GM21717 (cell line): ENCODE data around the gene HLX.

ENCODE experiments used
- ATAC-seq: cut with Tn5 transposase; IDR thresholded peaks from one replicate; pipeline ENCODE4 v1.9.1; 2021; ENCODE audit warnings: mild to moderate bottlenecking, moderate library complexity; ENCODE audit not compliant: unreplicated experiment

HLX gene

DNA sequence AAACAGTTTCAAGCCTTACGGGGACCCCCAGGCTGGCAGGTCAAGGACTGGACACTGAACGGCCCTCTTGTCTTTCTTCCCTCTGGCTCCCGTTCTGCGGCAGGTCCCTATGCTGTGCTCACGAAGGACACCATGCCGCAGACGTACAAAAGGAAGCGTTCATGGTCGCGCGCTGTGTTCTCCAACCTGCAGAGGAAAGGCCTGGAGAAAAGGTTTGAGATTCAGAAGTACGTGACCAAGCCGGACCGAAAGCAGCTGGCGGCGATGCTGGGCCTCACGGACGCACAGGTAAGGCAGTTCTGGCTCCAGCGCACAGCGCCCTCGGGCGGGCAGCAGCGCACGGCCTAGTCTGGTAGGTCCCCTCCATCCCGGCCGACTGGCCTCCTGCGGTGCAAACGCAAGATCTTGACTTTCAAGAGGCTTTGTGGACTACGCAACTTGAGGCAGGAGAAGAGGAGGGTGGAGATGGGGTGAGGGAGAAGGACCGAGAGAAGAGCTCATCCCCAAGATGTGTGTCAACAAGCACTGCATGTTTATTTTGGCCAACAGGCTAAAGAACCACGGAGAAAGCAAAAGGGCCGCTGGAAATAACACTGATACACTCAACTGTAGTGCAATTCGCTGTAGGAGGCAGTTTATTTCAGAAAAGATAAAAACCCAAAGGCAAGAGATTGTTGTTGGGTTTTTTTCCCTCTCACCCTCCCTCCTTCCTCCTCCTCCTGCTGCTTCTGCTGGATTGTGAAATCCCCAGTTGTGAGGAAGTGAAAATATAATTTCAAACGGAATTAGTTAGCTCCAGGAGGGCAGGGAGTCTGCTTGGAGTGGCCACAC is 3.0 kb downstream of the HLX start:
- no peak for ATAC-seq

DNA sequence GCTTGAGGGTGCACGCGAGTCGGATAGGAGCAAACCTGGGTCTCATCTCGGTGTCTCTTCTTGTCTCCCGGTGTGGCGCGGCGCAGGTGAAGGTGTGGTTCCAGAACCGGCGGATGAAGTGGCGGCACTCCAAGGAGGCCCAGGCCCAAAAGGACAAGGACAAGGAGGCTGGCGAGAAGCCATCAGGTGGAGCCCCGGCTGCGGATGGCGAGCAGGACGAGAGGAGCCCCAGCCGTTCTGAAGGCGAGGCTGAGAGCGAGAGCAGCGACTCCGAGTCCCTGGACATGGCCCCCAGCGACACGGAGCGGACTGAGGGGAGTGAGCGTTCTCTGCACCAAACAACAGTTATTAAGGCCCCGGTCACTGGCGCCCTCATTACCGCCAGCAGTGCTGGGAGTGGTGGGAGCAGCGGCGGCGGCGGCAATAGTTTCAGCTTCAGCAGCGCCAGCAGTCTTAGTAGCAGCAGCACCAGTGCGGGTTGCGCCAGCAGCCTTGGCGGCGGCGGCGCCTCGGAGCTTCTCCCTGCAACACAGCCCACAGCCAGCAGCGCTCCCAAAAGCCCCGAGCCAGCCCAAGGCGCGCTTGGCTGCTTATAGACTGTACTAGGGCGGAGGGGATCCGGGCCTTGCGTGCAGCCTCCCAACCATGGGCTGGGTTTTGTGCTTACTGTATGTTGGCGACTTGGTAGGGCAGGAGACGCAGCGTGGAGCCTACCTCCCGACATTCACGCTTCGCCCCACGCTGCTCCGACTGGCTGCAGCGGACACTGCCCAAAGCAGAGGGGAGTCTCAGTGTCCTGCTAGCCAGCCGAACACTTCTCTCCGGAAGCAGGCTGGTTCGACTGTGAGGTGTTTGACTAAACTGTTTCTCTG is 5.1 kb downstream of the HLX start:
- no peak for ATAC-seq

DNA sequence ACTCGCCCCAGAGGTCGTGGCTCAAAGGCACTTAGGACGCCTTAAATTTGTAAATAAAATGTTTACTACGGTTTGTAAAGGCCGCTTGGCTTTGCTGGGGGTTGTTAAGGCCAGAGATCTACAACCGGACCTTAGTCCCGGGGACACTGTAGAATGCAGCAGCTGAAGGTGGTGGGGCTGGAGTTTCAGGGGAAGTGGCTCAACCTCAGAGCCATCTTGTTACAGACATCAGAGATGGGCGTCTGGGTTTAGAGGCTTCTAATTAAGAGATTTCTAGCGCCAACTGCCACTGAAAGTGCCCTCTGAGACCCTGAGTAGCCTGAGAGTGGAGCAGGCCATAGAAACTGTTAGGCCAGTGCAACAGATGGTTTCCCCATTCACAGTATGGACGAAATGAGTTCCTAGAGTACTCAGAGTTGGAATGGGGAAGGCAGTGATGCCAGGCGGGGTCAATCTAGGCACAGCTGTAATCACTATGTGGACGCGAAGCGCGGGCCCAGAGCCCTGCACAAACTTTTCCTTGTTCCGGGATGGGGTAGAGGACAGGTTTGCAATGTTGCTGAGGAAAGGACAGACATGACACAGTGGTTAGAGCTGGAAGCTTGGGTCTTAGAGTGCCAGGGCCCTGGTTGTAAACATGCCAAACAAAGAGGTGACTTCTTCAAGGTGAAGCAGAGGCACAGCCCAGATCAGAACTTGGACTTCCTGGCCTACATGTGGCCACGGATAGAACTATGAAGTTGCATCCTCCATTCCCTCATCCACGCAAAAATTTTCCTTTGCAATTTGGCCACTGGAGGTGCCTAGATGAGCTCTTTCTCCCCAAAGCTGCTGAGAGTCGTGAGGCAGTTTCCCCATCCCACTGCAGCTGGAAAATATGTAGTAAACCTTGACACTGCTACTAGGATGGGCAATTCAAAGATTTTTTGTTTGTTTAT is 6.0 kb downstream of the HLX start:
- ATAC-seq, result no peak

DNA sequence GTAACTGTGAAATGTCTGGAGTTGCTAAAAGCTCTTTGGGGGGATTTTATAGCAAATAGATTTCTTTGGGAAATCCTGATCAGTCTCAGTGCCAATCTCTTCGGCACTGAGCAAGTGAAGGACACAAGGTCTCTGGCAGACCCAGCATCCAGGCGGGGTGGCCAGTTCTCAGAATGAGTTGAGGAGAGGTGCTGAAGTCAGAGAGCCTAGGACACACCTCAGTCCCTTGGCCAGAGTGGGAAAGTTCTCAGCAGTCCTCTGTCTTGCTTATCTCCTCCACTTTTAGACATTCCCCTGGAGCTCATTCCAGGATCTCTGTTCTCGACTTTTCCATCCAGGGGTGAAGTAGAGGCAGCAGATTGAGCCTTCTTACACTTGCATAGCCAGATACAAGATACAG is 6.7 kb downstream of the HLX start:
- ATAC-seq, result no peak

DNA sequence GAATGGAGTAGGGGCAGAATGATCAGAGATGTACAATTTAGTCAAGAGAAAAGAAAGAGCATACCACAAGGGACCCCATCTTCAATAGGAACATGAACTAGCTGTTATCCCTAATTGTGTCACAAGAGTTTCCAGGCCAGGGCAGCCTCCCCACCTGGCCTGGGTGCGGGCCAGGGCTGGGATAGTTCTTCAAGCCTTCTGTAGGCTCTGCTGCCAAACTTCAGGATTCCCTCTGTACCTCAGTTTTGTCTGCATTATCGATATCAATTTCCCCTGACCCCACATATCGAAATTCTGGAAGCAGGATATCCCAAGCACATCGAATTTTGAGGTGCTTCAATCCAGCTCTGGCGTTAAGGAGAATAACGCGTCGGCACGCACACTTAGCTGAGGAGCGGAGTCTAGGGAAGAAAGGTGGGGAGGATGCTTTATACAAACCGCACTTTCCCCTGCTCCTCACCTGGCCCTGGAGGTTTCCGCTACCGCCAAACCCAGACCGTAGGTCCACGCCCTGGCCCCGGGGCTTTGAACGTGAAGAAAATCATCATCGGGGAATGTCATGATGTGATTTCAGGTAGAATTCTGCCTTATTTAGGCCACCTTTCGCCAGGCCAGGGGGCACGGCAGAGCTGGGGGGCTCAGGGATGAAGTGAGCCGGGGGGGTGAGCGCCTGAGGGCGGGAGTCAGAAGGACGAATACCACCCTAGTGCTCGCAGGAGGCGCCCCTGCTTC is 7.4 kb downstream of the HLX start:
- ATAC-seq, result no peak

DNA sequence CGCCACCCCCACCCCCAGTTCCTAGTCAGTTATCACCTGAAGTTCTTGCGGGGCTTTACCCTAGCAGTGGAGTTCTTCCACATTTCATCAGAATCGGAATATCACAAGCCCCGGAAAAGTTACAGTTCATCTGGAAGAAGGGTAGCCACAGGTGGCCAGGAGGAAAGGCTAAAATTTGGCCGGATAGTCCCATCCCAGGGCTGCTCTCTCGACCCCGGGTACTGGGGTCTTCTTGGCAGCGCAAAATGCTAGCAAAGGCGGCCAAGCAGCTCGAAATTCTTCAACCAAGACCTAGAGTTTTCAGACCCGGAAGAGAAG is 7.9 kb downstream of the HLX start:
- no peak for ATAC-seq

DNA sequence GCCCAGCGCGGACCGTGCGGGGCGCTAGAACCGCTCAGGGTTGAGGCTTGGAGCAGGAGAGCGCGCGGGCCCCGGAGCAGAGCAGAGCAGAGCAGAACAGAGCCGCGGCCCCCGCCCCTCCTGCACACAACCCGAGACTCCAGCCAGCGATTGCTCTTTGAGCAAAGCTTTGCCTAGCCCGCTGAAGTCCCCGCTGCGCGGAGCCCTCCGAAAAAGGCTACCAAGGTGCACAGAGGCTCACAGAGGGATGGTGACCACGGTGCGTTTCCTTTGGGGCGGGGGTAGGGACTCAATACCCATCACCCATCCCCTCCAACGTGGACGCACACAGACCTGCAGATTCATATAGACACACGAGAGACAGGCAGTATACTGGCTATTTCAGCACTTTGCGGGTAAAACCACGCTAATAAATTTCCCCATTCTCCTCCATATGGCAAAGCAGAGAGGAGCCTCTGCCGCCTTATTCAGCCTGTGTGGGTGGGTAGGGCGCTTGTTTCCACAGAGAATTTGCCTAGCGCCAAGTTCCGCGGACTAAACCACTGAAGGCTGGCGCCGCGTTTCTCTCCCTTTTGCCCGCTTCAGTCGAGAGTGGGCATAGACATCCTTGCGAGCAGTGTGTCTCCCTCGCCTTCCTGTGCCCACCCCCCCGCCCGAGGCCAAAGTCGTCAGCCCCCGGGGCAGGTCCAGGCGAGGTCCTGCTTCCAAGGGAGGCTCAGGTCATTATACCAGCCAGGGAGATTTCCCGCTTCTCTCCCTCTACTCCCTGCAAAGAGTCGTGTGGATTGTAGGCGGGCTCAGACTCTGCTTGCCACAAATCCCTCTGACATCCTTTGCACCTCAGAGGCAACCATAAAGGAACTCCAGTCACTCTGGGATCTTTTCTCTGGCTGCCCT is 8.5 kb downstream of the HLX start:
- no peak for ATAC-seq

DNA sequence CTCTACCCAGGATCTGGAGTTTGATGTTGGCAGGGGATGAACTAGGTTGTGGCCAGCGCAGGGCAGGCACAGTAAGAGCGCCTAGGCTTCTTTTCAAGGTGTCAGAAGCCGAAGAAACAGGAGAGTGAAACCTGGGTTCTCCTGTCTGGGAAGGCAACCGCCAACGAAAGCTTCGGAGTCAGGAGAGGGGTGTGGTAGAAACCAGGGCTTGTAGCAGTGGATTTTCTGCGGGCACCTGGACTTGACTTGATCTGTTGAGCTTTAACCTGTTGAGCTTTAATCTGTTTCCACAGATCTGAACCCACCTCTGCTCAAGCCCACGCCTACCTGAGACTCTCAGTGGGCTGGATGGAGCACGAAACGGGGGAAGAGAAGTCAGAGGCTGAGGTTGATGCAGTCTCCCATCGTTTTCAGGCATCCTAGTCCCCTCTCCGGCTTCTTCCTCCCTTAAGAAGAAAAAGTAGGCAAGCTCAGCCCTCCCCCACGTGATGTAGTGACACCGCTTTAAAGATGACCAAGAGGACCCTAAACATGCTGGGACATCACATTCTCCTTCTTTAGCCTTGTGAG is 9.3 kb downstream of the HLX start:
- ATAC-seq, result no peak

DNA sequence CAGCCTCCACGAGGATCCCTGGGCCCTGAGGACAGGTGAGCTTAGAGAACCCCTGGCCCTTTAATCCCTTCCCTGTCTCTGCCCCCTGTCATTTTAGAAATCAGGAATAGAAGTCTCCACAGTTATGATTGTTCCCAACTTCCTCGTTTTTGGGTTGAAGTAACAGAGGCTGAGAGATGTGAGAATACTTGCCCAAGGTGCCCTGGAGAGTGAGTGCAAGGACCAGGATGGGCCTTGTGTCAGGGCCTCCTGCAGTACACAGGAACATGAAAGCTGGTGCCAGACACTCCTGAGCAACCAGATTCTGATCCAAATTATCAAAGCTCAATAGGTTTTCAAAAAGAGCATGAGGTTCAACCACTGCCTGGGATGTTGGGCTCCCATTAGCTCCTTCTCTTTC is 10.1 kb downstream of the HLX start:
- ATAC-seq, result no peak

DNA sequence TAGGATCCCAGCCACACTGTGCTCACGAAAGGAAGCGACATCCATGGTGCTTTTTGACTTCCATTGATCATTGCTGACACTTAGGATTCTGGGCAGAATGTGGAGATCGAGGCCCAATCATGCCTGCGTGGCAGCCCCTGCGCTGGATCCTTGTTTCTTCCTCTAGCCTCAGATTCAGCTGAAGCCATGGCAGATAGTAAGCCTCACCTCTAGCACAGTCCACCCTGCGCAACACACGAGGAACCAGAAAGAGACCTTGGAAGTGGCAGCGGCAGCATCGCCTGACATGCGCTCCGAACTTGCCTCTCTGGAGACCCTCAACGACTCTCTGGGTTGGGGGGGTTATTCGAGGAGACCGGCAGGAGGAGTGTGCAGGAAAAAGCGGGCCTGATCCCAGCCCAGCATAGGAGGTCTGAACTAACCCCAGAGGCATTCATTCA is 10.6 kb downstream of the HLX start:
- ATAC-seq, result no peak

DNA sequence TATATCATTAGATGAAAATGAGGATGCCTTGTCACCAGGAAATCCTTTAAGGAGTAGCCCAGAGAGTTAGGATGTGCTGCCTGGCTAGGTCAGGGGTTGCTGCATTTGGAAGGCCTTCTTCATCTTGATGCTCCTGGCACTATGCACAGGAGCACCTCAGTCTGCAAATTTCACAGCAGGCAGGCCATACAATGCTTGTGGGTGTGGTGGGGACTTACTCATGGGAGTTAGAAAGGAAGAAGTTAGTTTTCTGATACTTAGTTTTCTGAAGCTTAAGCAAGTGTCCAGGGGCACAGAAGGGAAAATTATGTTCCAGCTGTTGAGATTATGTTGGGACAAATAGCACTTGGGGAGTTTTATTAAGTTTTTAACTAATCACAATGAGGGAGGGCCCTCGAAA is 11.4 kb downstream of the HLX start:
- ATAC-seq, result no peak

DNA sequence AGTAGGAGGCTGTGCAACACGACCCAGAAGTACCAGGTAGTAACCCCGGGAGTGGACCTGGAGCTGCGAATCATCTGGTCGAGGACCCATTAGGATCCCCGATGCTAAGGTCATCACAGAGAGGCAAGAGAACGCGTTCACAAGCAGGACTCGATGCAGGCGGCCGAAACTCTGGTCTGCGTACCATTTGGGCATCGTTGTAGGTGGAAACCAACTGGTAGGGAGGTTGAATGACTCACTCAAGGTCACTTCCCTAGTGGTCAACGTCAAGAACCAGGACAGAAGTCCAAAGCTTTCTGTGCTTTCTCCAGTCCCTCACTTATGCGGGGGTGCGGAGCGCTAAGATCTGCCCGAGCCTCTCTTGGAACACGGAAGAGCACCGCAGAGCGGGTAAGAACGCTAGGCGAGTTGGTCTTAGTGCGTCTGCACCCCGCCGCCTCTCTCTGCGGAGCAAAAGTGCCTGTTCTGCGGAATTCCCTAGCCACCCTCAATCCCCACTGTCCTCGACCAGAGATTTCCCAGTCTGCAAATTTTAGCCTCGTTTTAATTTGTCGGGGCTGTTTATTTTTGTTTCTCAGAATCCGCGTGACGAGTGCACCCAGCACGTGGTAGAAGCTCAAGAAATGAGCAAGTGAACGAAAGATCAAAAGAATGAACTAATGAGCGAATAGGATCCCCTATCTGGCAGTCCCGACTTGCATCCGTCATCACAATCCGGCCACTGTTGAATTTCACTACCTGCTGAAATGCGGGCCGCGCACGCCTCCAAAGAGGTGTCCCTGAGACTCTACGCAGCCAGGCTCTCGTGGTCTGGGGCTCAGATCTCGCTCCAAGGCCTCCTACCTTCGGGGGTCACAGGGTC is 12.2 kb downstream of the HLX start:
- ATAC-seq, result no peak

DNA sequence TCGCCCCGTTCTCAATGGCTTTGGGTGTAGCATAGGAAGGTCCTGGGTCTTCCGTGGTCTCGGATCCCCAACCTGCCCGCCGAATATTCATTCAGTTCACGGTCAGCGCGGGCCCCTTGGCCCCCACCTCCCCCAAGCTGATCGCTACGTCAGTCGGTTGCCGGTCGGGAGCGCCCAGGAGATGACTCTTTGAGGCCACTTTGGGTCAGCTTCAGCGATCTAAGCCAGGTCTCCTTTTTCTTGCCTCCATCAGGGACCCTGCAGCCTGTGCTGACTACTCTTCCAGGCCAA is 12.8 kb downstream of the HLX start:
- no peak for ATAC-seq

DNA sequence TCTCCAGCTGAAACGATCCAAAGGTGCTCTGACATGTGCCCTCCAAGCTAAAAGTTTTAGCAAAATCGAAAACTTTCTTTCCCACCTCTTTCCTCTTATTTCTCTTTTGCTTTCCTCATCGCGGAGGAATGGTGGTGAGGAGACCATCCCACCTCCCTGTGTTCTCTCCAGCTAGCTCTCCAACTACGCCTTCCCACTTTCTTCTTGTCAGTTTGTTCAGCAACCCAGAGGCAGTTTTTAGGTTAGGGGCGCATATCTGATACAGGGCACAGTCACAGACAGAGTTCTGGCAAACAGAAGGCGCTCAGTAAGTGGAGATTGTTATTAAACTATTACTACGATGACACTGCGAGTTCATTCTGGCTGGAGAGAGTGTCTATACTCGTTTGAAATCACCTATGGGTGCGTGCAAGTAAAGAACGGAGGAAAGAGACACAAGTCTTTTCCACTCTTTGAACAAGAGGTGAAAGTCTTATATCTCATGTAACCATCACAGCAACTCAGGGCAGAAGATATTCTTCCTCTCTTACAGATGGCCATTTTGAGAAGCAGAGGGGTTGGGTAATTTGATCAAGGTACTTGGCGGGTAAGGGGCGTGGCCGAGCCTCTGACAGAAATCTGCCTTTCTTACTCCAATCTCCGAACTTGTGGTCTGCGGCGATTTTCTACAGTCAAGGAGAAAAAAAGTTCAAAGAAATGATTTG is 13.9 kb downstream of the HLX start:
- no peak for ATAC-seq

DNA sequence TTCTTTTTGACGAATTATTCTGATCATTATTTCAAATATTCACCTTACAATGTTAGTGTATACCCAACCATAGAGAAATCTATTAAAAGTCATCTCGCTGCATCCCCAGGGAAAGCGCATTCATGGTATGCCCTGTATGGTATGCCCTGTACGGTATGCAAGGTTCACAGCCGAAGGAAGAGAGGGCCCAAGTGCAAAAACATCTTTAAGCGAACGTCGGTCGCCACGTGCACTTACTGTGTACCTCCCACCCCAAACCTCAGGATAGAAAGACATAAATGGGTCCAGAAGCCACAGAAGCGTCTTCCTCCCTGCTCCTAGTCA is 14.4 kb downstream of the HLX start:
- no peak for ATAC-seq

DNA sequence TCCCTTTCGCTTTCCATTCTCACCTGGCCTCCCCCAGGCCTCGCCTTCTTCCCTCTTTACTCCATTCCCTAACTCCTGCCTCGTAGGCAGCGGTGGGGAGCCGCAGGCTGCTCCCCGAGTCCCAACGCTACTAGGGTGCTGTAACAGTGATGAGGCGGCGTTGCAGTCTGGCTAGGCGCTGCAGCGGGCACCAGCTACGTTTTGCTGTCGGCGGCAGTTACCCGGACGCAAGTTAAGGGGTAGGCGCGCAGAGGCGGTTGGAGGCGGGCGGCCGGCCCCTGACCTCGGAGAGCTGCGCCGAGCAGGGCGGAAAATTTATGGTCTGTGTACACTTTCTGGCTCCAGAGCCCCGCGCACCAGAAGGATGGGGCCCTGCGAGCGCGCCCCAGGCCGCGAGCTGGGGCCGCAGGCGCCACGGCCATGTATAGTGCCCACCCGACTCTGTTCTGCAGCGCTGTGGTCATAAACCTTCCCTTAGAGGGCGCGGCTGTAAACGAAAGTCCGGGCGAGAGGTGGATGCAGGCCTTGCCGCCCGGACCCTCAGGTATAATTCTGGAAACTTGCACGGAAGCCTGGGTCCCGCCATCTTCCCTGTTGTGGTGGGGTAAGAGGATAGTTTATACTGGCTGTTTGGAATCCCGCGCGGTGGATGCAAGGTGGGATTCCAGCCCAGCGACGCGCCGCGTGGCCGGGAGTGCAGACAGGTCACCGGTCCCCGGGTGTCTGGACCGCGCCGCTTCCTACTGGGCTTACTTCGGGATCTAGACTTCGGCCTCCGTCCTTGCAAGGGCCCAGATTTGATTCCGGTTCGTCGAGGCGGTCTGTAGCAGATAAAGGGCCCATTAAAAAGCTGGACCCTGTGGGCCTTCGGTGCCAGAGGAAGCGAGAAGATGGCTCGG is 15.0 kb downstream of the HLX start:
- no peak for ATAC-seq

DNA sequence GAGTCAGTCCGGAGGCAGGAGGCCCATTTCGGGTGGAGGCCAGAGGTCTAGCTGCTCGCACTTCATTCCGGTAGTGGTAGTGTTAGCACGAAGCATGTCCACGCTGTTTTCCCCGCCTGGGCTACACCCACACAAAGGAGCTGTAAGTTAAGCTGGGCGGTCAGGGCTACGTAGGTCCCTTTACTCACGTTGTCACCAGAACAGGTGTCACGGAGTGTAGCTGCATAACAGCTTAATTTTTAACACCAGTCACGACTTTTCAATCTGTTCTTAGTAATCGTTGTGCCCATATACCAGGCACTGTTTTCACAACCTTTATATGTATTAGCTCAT is 15.6 kb downstream of the HLX start:
- no peak for ATAC-seq
